HG02678 (cell line): ENCODE measurements around the gene TAGLN.
A peak's percentile ranks its signal among the peaks of the same experiment; 100 is the strongest.

Experiments used
- ATAC-seq: cut with Tn5 transposase; IDR thresholded peaks from one replicate; pipeline ENCODE4 v1.9.1; 2021; ENCODE audit warnings: mild to moderate bottlenecking, moderate library complexity; ENCODE audit not compliant: unreplicated experiment

TAGLN gene

DNA sequence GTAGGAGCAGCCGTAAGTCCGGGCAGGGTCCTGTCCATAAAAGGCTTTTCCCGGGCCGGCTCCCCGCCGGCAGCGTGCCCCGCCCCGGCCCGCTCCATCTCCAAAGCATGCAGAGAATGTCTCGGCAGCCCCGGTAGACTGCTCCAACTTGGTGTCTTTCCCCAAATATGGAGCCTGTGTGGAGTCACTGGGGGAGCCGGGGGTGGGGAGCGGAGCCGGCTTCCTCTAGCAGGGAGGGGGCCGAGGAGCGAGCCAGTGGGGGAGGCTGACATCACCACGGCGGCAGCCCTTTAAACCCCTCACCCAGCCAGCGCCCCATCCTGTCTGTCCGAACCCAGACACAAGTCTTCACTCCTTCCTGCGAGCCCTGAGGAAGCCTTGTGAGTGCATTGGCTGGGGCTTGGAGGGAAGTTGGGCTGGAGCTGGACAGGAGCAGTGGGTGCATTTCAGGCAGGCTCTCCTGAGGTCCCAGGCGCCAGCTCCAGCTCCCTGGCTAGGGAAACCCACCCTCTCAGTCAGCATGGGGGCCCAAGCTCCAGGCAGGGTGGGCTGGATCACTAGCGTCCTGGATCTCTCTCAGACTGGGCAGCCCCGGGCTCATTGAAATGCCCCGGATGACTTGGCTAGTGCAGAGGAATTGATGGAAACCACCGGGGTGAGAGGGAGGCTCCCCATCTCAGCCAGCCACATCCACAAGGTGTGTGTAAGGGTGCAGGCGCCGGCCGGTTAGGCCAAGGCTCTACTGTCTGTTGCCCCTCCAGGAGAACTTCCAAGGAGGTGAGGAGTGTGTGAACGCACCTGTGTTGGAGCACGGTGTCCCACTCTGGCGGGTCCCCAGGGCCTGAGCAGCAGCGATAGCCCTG is at the start of gene TAGLN:
TSS of gene TAGLN (plus strand) at position 318 of the 863 bp plus-strand sequence. CDS start 3,644 bp downstream, outside the sequence.
- no peak for ATAC-seq

DNA sequence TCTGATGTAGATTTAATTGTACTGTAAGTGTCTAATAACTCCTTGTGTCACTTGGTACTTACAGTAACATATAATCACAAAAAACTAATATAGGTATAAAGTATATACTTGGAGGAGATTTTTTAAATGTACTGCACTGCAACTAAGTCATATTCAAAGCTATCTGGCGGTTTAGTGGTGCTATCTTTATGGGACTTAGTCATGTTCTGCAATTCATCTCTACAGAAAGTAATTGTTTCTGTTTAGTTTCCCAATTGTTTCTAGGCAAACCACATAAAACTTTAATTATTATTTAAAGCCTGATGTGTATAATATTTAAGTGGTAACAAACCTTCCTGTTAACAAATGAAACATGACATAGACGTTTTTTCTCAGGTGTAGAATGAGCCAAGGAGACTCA is 47.1 kb upstream of the TAGLN start:
- ATAC-seq, result no peak

DNA sequence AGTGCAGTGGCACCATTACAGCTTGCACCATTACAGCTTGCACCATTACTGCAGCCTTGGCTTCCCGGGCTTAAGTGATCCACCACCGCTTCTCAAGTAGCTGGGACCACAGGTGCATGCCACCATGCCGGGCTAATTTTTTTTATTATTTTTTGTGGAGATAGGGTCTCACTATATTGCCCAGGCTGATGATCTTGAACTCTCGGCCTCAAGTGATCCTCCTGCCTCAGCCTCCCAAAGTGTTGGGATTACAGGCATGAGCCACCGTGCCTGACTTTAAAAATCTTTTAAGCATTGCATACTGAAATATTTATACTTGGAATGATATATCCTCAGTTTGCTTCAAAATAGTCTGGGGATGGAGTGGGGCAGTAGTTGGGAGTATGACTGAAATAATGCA is 44.7 kb upstream of the TAGLN start:
- ATAC-seq, result no peak

DNA sequence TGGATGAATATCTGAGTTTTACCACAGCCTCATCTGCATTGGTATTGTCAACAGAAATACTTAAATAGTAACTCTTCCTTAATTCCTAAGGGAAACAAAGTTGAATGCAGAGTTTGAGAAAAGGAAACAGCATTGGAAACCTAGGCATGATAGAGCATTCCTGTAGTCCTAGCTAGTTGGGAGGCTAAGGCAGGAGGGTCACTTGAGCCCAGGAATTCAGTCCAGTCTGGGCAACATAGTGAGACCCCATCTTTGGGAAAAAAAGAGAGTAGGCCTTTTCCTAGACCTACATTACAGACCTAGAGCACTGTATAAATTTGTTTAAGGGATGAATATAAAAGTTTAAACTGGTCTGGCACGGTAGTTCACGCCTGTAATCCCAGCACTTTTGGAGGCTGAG is 41.7 kb upstream of the TAGLN start:
- no peak for ATAC-seq

DNA sequence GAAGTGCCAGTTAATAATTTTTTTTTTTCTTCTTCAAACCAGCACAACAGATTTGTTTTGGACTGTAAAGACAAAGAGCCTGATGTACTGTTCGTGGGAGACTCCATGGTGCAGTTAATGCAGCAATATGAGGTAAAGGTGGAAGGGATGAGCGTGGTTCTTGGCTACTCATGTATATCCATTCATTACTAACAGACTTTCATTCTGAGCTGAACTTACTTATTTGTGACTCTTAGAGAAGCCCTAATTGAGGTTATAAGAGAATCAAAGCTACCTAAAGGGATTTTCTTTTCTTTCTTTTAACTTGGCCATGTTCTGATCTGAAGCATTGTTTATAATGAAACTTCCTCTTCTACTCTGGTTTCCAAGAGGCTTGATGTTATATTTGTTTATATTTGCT is 39.3 kb upstream of the TAGLN start:
- no peak for ATAC-seq

DNA sequence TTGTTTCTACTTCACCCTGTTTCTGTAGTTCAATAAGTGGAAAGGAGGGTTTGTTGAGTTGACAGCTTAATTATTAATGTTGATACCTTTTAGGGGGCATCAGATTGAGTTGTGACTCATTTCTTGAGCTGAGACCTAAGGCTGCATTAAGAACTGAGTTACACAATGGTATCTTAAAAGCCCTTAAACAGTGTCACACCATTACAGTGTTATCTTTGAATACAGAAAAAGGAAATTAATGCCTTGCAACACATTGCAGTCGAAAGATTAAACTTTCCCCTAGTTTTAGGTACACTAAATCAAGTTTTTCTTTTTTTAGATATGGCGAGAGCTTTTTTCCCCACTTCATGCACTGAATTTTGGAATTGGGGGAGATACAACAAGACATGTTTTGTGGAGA is 38.3 kb upstream of the TAGLN start:
- ATAC-seq, result no peak

DNA sequence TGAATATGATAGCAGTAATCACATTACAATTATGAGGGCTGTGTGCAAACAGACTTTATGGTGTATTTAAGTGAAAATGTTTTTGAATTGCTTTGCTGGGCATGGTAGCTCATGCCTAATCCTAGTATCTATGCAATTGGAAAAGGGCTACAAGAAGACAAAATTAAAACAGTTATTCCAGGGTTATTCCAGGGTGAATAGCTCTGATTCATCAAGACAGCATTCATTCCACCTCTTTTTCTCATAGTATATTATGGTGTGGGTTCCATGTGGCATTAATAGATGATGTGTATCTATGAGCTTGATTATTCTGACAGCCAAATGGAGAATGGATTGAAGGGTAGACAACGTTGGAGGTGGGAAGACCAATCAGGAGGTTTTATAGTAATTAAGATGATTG is 32.7 kb upstream of the TAGLN start:
- no peak for ATAC-seq

DNA sequence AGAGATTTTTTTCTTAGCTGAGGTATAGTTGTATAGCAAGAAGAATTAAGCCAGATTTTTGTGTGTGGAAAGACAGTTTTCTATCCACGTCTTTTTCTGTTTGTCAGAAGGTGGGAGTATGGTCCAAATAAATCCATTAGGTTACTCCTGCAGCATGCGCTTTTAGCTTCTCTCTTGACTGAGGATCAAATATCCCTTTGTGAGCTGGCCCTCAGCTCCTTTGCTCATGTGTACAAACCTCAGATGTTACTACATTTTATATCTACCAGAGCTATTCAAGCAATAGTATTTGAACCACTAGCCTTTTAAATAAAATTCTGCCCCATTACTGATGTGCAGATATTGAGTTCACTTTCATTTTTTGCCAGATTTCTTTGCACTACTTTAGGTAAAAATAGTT is 29.4 kb upstream of the TAGLN start:
- no peak for ATAC-seq

DNA sequence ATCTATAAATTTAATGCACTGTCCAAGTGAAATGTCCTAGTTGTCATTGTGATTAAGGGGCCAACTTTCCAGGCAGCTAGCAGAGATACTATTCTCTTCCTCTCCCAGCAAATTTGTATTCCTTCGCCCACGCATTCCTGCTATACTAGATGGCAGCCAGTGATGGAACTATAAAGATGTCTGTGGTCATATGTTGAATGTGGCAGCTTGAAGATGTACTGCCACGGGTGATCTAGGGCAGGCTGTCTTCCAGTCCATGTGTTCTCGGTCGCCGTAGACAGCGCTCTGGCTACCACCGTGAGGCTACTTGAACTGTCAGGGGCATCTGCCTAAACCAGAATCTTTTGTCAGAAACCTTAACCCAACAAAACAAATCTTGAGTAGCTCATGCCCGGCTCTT is 29.0 kb upstream of the TAGLN start:
- no peak for ATAC-seq

DNA sequence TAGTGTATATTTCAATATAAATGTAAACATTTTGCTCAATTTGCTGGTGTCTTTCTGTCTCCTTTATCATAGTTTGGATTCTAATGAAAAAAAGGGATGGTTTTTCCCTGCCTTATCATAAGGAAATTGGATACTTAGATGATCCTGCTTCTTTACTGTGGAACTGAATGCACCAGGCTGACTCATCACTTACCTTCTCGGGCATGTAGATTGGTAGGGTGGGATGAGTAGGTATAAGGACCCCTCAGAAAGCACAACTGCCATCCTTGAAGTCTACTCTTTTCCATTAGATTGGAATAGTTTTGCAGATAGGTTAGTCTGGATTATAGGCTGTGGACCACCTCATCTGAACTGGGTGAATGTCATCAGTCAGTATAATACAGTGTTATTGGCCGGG is 28.2 kb upstream of the TAGLN start:
- no peak for ATAC-seq

DNA sequence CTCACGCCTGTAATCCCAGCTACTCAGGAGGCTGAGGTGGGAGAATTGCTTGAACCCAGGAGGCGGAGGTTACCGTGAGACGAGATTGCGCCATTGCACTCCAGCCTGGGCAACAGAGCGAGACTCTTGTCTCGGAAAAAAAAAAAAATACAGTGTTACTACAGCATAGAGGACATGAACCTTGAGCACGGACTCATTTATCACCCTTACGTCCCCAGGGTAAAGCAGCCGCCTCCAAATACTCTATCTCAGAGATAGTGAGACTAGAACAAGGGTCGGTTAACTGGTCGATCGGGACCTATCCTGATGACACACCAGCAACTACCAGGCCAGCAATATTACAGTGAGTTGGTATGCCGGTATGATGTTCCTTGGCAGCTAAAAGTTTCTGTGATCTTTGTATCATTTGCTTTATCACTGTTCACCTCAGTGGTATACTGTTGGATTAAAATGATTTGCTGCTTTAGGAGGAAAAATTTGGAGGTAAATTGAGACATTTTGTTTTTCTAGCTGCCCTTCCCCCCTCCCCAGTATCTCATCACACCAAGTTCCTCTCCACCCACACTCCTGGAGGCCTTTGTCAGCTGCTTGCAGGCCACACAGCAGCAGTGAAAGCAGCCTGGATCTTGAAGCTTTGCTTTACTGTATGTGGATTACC is 27.6 kb upstream of the TAGLN start:
- ATAC-seq, result no peak

DNA sequence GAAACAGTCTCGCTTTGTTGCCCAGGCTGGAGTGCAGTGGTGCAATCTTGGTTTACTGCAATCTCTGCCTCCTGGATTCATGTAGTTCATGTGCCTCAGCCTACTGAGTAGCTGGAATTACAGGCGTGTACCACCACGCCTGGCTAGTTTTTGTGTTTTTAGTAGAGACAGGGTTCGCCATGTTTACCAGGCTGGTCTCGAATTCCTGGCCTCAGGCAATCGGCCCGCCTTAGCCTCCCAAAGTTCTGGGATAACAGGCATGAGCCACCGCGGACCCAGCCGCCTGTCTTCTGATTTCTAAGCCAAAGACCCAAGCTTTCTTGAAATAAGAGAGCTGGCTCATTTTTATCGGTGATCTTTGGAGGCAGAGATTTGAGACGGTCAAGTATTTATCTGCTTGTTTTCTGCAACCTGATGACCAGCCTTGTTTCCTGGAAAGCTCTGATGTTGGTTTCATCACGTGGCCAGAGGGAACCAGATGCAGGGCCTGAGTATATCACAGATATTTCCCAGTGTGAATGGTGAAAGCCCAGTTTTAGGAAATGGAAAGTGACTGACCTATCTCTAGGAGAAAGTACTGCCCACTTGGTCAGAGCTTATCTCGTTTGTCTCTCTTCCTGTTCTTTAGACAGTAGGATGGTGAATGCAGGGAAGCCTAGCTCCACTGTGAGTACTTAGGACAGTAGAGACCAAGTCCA is 26.3 kb upstream of the TAGLN start:
- no peak for ATAC-seq

DNA sequence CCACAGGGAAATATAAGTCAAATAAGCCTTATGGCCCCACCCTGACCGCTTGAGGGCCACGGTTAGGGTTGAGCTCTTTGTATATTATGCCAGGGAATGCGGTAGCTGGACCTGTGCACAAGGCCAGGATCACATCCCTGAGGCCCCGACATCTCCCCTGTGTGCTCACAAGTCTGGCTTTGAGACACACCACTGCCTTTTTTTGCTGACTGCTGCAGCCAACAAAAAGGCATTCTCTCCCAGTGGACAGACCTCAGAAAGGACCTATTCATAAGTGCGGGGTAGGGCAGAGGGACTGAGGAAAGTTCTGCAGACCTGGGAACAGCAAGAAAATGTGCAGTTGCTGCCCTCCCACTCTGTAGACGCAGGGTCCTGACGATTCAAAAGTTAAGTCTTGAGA is 24.1 kb upstream of the TAGLN start:
- ATAC-seq, result no peak

DNA sequence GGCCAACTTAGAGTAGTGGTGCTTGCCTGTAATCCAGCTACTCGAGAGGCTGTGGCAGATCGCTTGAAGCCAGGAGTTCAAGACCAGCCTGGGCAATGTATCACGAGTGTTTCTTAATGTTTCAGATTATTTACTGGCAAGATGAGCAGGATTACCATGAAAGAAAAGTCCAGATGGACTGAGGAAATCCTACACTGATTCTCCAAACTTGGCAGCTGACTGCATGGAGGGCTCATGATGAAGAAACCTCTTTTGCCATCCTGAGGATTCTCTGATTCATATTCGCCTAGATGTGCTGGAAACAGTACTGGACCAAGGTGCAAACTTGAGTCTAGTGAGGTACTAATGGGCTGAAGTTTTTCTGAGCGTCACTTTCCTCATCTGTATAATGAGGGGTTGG is 23.4 kb upstream of the TAGLN start:
- no peak for ATAC-seq

DNA sequence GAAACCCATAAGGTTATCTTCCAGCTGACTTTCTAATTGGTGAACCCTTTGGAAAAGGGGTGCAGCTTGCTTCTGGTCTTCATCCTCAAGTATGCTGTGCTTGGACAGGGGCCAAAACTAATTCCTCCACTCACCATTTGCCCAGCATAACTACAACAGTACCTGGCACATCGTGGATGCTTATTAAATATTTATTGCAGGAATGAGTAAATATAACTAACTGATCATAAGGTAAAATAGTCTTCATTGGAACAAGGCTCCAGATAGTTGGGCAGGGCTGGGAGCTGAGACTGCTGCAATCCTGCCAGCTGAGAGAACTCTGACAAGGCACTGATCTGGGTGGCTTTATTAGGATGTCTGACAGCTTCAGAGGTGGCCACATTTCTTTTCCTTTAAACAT is 23.0 kb upstream of the TAGLN start:
- ATAC-seq, result no peak

DNA sequence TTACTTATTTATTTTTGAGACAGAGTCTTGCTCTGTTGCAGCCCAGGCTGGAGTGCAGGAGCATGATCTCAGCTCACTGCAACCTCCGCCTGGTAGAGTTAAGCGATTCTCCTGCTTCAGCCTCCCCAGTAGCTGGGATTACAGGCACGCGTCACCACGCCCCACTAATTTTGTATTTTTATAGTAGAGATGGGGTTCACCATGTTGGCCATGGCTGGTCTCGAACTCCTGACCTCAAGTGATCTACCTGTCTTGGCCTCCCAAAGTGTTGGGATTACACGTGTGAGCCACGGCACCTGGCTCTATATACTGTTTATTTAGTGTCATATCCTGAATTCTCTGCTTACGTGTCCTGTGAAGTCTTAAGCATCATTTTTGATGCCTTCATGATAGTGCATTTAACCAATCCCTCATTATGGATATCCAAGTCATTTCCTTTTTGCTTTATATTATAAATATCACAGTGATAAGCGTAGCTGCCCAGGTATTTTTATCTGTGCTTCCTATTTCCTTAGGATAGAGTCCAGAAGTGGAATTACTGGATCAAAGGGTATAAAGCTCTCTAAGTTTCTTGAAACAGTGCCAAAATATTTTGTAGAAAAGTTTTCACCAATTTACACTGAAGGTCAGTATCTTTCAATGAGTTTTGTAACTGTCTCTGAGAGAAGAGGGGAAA is 21.5 kb upstream of the TAGLN start:
- ATAC-seq, result no peak

DNA sequence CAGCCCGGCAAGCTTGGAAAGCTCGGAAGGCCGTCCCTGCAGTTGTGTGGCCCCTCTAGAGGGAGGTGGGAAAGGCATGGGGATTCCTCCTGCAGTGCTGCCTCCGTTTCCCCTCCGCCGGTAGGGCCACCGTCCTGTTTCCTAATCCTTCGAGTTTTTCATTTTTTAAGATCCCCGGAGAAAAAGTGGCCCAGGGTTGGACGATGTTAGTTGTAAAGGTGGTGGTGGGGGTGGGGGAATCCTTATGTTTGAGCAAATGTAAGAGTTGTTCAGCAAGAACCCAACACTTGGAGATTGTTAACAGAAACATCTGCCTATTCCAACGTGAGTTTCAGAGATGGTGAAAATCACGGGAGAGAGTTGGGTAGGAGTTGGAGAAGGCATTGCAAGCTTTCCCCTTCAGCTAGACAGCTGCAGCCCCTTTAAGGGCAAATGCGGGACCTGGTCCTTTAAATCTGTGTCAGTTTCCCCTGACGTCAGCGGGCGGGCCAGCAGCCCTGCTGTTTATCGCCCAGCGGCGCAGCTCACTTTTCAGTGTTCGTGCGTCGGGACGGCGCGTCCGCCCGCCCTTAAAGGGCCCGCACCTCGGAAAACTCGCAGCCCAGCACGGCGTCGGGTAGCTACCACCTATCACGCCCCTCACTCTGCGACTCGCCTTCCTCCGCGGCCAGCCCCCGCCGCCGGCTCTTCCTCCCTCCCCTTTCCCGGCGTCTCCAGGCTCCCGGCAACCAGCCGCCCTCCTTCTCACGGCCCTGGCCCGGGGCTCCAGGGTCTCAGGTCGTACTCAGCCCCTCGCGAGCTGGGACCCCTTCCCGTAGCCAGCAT is 20.7 kb upstream of the TAGLN start, which contains the start of gene SIDT2:
TSS of gene SIDT2 (plus strand) at position 534 of the 825 bp plus-strand sequence. CDS start 521 bp downstream, outside the sequence.
- ATAC-seq, result peak; percentile 92

DNA sequence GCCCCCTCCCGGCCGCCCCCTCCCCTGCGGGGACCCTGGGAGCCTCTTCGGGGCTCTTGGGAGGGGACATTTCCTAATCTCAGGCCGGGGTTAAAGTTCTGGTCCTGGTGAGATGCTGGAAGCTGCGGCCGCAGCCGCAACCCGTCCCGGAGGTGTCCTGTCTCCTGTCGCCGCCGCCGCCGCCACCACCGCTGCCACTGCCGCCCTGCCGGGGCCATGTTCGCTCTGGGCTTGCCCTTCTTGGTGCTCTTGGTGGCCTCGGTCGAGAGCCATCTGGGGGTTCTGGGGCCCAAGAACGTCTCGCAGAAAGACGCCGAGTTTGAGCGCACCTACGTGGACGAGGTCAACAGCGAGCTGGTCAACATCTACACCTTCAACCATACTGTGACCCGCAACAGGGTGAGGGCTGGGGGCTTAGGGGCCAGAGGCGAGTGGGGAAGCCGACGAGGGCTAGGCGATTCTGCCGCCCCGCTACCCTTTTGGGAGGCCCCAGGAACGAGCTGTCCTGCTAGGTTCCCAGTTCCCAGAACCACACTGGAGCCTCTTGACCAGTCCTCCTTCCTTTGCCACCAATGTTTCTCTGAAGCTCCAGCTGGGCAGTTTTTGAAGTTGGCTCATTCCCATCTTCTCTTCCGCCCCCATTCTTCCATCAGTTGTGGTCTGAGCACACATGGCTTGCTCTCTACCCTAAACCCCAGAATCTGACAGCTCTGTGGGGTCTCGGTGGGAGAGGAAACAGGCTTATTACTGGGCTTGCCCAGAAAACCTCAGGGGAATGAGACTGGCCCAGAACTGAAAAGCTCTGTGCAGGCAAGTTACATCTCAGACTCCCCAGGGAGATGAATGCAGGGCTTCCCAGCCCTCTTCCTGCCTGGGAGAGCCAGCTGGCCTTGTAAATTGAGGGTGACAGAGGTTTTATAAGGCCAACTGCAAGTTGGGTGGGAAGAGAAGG is 19.8 kb upstream of the TAGLN start:
- peak; percentile 23 for ATAC-seq

DNA sequence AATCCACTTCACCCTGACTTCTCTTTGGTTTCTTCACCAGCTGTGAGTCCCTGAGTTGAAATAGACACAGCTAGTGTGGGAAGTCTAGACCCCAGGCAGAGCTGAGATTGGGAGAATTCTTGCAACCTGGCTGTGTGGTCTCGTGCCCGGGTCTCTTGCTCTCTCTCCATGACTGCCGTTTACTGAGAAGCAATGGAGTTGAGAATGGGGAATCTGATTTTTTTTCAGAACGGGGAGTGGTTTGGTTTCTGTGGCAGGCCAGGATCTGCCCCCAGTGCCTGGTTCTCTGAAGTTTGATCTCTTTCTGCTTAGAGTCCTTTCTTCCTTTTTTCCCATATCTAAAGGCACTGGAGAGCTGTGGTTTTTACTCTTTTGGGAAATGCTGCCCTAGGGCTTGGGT is 19.1 kb upstream of the TAGLN start:
- ATAC-seq, result no peak
